Measurements from ENCODE around the gene CRYGD.
"Not testable (repeated sequence)": the region's sequence is repeated elsewhere in the genome, so short reads cannot be mapped to it uniquely, and the experiment has no call there.

CRYGD gene

GRCh38 chr2:208142240-208142924 is 18.1 kb upstream of the CRYGD start:
- no peak for DNase-seq (ENCODE audit: extremely low read depth, low read depth)
- no peak for TF ChIP-seq CTCF (IDR thresholded peaks at IDR 0.05; ENCODE audit: low read depth, low read length)

- TF ChIP-seq CTCF (IDR thresholded peaks at IDR 0.05; ENCODE audit: low read depth, low read length): no peak
- DNase-seq (ENCODE audit: extremely low read depth, low read depth): no peak
Measured at GRCh38 chr2:208139447-208139846, 15.1 kb upstream of the CRYGD start.

- not testable (repeated sequence) for DNase-seq (ENCODE audit: extremely low read depth, low read depth)
Measured at GRCh38 chr2:208138334-208138733, 14.0 kb upstream of the CRYGD start.

GRCh38 chr2:208136716-208137094 is 12.4 kb upstream of the CRYGD start:
- TF ChIP-seq CTCF (IDR thresholded peaks at IDR 0.05; ENCODE audit: low read depth, low read length): no peak
- DNase-seq (ENCODE audit: extremely low read depth, low read depth): no peak

GRCh38 chr2:208135794-208136715 is 11.7 kb upstream of the CRYGD start:
- no peak for TF ChIP-seq CTCF (IDR thresholded peaks at IDR 0.05; ENCODE audit: low read depth, low read length)
- DNase-seq (ENCODE audit: extremely low read depth, low read depth): no peak

- DNase-seq (ENCODE audit: extremely low read depth, low read depth): no peak
- TF ChIP-seq CTCF (IDR thresholded peaks at IDR 0.05; ENCODE audit: low read depth, low read length): no peak
Measured at GRCh38 chr2:208134928-208135586, 10.7 kb upstream of the CRYGD start.

- TF ChIP-seq CTCF (IDR thresholded peaks at IDR 0.05; ENCODE audit: low read depth, low read length): no peak
- no peak for DNase-seq (ENCODE audit: extremely low read depth, low read depth)
Measured at GRCh38 chr2:208130712-208131110, 6.4 kb upstream of the CRYGD start.

Measured in AG09319 (cell line).